GM06990 (cell line): ENCODE measurements around the gene GALNT15.

ENCODE experiments used
- DNase-seq: peaks from one replicate; pipeline ENCODE4 v3.0.0-alpha.2; 2011; ENCODE audit not compliant: insufficient read length; ENCODE audit errors: extremely low read depth
- H3K27me3 ChIP-seq: replicated peaks from 2 replicates; pipeline ENCODE4 v1.6.0; 2011; ENCODE audit warnings: low read length; ENCODE audit not compliant: control insufficient read depth, insufficient read depth
- H3K36me3 ChIP-seq: 2 replicates; pipeline ENCODE4 v1.5.1; 2011; ENCODE audit warnings: low read length; ENCODE audit not compliant: control insufficient read depth, insufficient read depth
- H3K4me3 ChIP-seq: replicated peaks from 2 replicates; pipeline ENCODE4 v1.5.1; 2011; ENCODE audit warnings: low read depth, mild to moderate bottlenecking, control low read depth, low read length
- CTCF ChIP-seq: IDR thresholded peaks from 2 replicates; pipeline ENCODE4 v1.5.1; 2011; ENCODE audit warnings: low read length, control low read depth, mild to moderate bottlenecking, inconsistent platforms; ENCODE audit not compliant: insufficient read depth, poor library complexity, severe bottlenecking

GALNT15 gene

GRCh38 chr3:16243706-16244490 is 69.4 kb downstream of the GALNT15 start:
- no peak overlapping the region for H3K4me3 ChIP-seq
- H3K36me3 ChIP-seq = no peaks in the 10 kb centered on the region
- no peak for DNase-seq
- no peak for TF ChIP-seq CTCF
- H3K27me3 ChIP-seq = no peaks in the 10 kb centered on the region

GRCh38 chr3:16245609-16246008 is 71.1 kb downstream of the GALNT15 start:
- no peak for DNase-seq
- H3K27me3 ChIP-seq = no peaks in the 10 kb centered on the region
- no peak for TF ChIP-seq CTCF
- H3K36me3 ChIP-seq = no peaks in the 10 kb centered on the region
- no peak overlapping the region for H3K4me3 ChIP-seq

- Histone ChIP-seq H3K4me3 (no peak overlapping the region), H3K27me3 (no peaks in the 10 kb centered on the region), H3K36me3 (no peaks in the 10 kb centered on the region)
- peak; percentile 91 for TF ChIP-seq CTCF
- DNase-seq = no peak
These were observed 73.0 kb downstream of the GALNT15 start for GRCh38 chr3:16247282-16248061.

- Histone ChIP-seq H3K4me3 (no peak overlapping the region), H3K27me3 (no peaks in the 10 kb centered on the region), H3K36me3 (no peaks in the 10 kb centered on the region)
- peak; percentile 4 for TF ChIP-seq CTCF
- no peak for DNase-seq
These were observed 74.1 kb downstream of the GALNT15 start for GRCh38 chr3:16248556-16248955.

- no peak for DNase-seq
These were observed 74.9 kb downstream of the GALNT15 start for GRCh38 chr3:16249336-16249735.

More at GRCh38 chr3:16249336-16249735, 74.9 kb downstream of the GALNT15 start:
- no peaks in the 10 kb centered on the region for H3K27me3 ChIP-seq
- no peak overlapping the region for H3K4me3 ChIP-seq
- peak; percentile 58 for TF ChIP-seq CTCF
- no peaks in the 10 kb centered on the region for H3K36me3 ChIP-seq
